GM18502 (cell line): Measurements from ENCODE around the gene SPECC1.
A peak's percentile ranks its signal among the peaks of the same experiment; 100 is the strongest.
"Not testable (repeated sequence)": the region's sequence is repeated elsewhere in the genome, so short reads cannot be mapped to it uniquely, and the experiment has no call there.

ENCODE experiments used
- ATAC-seq: cut with Tn5 transposase; IDR thresholded peaks from one replicate; pipeline ENCODE4 v1.9.1; 2021; ENCODE audit warnings: mild to moderate bottlenecking; ENCODE audit not compliant: unreplicated experiment, poor library complexity

SPECC1 gene

GRCh38 chr17:20010099-20010863 lies 1.1 kb downstream of the SPECC1 start:
- ATAC-seq: no peak

GRCh38 chr17:20010936-20011335 lies 1.8 kb downstream of the SPECC1 start:
- no peak for ATAC-seq

- ATAC-seq: no peak
These were observed 2.9 kb downstream of the SPECC1 start for GRCh38 chr17:20012017-20012536.

- not testable (repeated sequence) for ATAC-seq
These were observed 7.4 kb downstream of the SPECC1 start for GRCh38 chr17:20016475-20016992.

- no peak for ATAC-seq
These were observed 13.5 kb downstream of the SPECC1 start for GRCh38 chr17:20022701-20023100.

- ATAC-seq: no peak
These were observed 17.8 kb downstream of the SPECC1 start for GRCh38 chr17:20026960-20027359.

GRCh38 chr17:20028443-20028842 lies 19.3 kb downstream of the SPECC1 start:
- no peak for ATAC-seq

GRCh38 chr17:20032636-20033035 lies 23.5 kb downstream of the SPECC1 start:
- ATAC-seq: no peak

- ATAC-seq: no peak
These were observed 24.3 kb downstream of the SPECC1 start for GRCh38 chr17:20033415-20033814.

GRCh38 chr17:20035501-20035900 lies 26.3 kb downstream of the SPECC1 start:
- no peak for ATAC-seq

GRCh38 chr17:20037286-20037685 lies 28.1 kb downstream of the SPECC1 start:
- not testable (repeated sequence) for ATAC-seq

GRCh38 chr17:20039037-20039436 lies 29.9 kb downstream of the SPECC1 start:
- ATAC-seq: no peak

GRCh38 chr17:20040216-20040615 lies 31.1 kb downstream of the SPECC1 start:
- ATAC-seq: no peak

GRCh38 chr17:20043021-20043420 lies 33.9 kb downstream of the SPECC1 start:
- ATAC-seq: no peak

- no peak for ATAC-seq
These were observed 36.3 kb downstream of the SPECC1 start for GRCh38 chr17:20045476-20045875.

- ATAC-seq: no peak
These were observed 37.5 kb downstream of the SPECC1 start for GRCh38 chr17:20046629-20047028.

- no peak for ATAC-seq
These were observed 42.5 kb downstream of the SPECC1 start for GRCh38 chr17:20051624-20052023.

GRCh38 chr17:20053361-20053964 lies 44.3 kb downstream of the SPECC1 start:
- ATAC-seq: no peak

GRCh38 chr17:20059728-20060188 lies 50.6 kb downstream of the SPECC1 start:
- peak; percentile 49 for ATAC-seq

- ATAC-seq: peak; percentile 70
These were observed 54.8 kb downstream of the SPECC1 start for GRCh38 chr17:20063665-20064648.
